ENCODE measurements around the gene C22orf31.

- TF ChIP-seq CTCF (IDR thresholded peaks at IDR 0.05) (no peak), POLR2AphosphoS5 (IDR thresholded peaks at IDR 0.05; ENCODE audit: low read depth, low read length) (no peak), SIN3A (IDR thresholded peaks at IDR 0.05; ENCODE audit: borderline replicate concordance, insufficient read depth, low read depth, low read length) (no peak), REST (IDR thresholded peaks at IDR 0.05; ENCODE audit: insufficient read depth in 1 of 2, low read depth in 2 of 2, low read length in 1 of 2) (no peak)
These were observed 29.6 kb downstream of the C22orf31 start for GRCh38 chr22:29032014-29032475.

All from Panc1 (cell line).